GM21619 (cell line): ENCODE measurements around the gene ALPK3.

Experiments
- ATAC-seq: cut with Tn5 transposase; IDR thresholded peaks from one replicate; pipeline ENCODE4 v1.9.1; 2021; ENCODE audit not compliant: unreplicated experiment

Gene ALPK3

GRCh38 chr15:84821501-84822021, 4.4 kb downstream of the ALPK3 start:
- no peak for ATAC-seq

- no peak for ATAC-seq
Observed at GRCh38 chr15:84822653-84823281, 5.6 kb downstream of the ALPK3 start.

- no peak for ATAC-seq
Observed at GRCh38 chr15:84823282-84823878, 6.2 kb downstream of the ALPK3 start.

GRCh38 chr15:84824260-84825007, 7.3 kb downstream of the ALPK3 start:
- ATAC-seq = no peak

GRCh38 chr15:84826369-84826823, 9.2 kb downstream of the ALPK3 start:
- ATAC-seq = no peak

GRCh38 chr15:84827246-84827645, 10.1 kb downstream of the ALPK3 start:
- no peak for ATAC-seq

GRCh38 chr15:84828086-84828908, 11.1 kb downstream of the ALPK3 start:
- no peak for ATAC-seq

GRCh38 chr15:84829428-84829827, 12.3 kb downstream of the ALPK3 start:
- no peak for ATAC-seq

GRCh38 chr15:84830036-84830435, 12.9 kb downstream of the ALPK3 start:
- ATAC-seq = no peak

GRCh38 chr15:84831028-84831427, 13.9 kb downstream of the ALPK3 start:
- no peak for ATAC-seq

GRCh38 chr15:84831613-84832012, 14.5 kb downstream of the ALPK3 start:
- ATAC-seq = no peak

- no peak for ATAC-seq
Observed at GRCh38 chr15:84832448-84833040, 15.4 kb downstream of the ALPK3 start.

GRCh38 chr15:84833447-84834228, 16.5 kb downstream of the ALPK3 start:
- no peak for ATAC-seq

- no peak for ATAC-seq
Observed at GRCh38 chr15:84834229-84834955, 17.2 kb downstream of the ALPK3 start.

- ATAC-seq = no peak
Observed at GRCh38 chr15:84834969-84835368, 17.8 kb downstream of the ALPK3 start.

GRCh38 chr15:84835661-84836337, 18.6 kb downstream of the ALPK3 start:
- ATAC-seq = no peak

GRCh38 chr15:84836844-84837243, 19.7 kb downstream of the ALPK3 start:
- no peak for ATAC-seq

- ATAC-seq = no peak
Observed at GRCh38 chr15:84839714-84840113, 22.6 kb downstream of the ALPK3 start.

GRCh38 chr15:84840255-84840654, 23.1 kb downstream of the ALPK3 start:
- no peak for ATAC-seq
